Prostate gland (tissue), 2 donors: Measurements from ENCODE around the gene MTHFD2L. TPM values are rescaled to one million over a fixed set of nuclear protein-coding genes. Genes with fewer than 3 reads are reported as not detected.

Experiments used
- DNase-seq: peaks from one replicate; pipeline ENCODE4 v3.0.0-alpha.2; 2019; ENCODE audit warnings: low spot score
- H3K27ac ChIP-seq, 2 donors: fragments of 200-600 bp; sonication (generic); 2 replicates each; pipeline ENCODE4 v1.5.1; 2017 to 2019
- H3K27me3 ChIP-seq: fragments of 200-600 bp; sonication (generic); replicated peaks from 2 replicates; pipeline ENCODE4 v1.5.1; 2019; ENCODE audit not compliant: insufficient read depth
- H3K36me3 ChIP-seq, 2 donors: fragments of 200-600 bp; sonication (generic); 1 replicate in 1 of 2; 2 replicates in 1 of 2; pipeline versions ENCODE4 v1.5.1 to v1.8.1; 2017 to 2019
- H3K4me1 ChIP-seq: fragments of 200-600 bp; sonication (generic); replicated peaks from 2 replicates; pipeline ENCODE4 v1.5.1; 2019
- H3K4me3 ChIP-seq, 2 donors: fragments of 200-600 bp; sonication (generic); 2 replicates each; pipeline ENCODE4 v1.5.1; 2017 to 2019
- H3K9me3 ChIP-seq: fragments of 200-600 bp; sonication (generic); 2 replicates; pipeline ENCODE4 v1.5.1; 2017
- POLR2A ChIP-seq: fragments of 450-650 bp; IDR thresholded peaks from one replicate; pipeline ENCODE4 v1.6.1; 2016; ENCODE audit warnings: antibody characterized with exemption, mild to moderate bottlenecking
- POLR2AphosphoS5 ChIP-seq: sonication (generic); formaldehyde crosslinking; IDR thresholded peaks from one replicate; pipeline ENCODE4 v1.6.1; 2017; ENCODE audit warnings: antibody characterized with exemption
- WGBS: methylation state at CpG from one replicate; pipeline ENCODE4 v1.1.5; 2018; 5-methylcytosine and 5-hydroxymethylcytosine counted together
- intact Hi-C: fragments of 100-400 bp; cut with DNase I; formaldehyde crosslinking; loops from one replicate; pipeline ENCODE4 v1.14.2; 2022
- total RNA-seq, 2 donors: library from RNA; depleted of rRNA; stranded (reverse); fragments of >200 nt; gene quantifications; one replicate each; pipeline ENCODE4 v1.1.0, GENCODE V29; 2016
- TF ChIP-seq, protein P1 (sequence below), 4 experiments: fragments of 200-600 bp in 2 of 4; fragments of 450-650 bp in 2 of 4; sonication (generic) in 2 of 4; IDR thresholded peaks; 1 replicate in 3 of 4; 2 replicates in 1 of 4; pipeline ENCODE4 v1.5.1; 2016 to 2019; ENCODE audit warnings: antibody characterized with exemption in 4 of 4, mild to moderate bottlenecking in 2 of 4, moderate library complexity in 2 of 4

The MTHFD2L gene
- total RNA-seq, 2 donors from 2014 or later, result 15.8 to 19.9 TPM

DNA sequence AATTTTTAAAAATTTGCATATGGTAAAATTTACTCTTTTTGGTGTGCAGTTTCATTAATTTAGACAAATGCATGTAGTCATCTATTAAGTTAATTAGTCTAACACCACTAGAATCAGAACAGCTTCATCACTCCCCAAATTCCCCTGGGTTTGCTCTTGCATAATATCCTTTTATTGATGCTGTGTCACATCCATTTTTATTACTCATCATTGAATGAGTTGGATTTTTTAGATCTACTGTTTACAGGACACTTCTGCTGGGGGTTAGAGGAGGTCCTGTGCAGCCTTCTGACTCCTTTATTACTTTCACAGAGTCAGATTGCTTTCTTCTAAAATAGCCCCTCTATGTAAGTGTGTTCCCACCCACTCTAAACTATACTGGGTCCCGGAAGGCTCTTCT, 65.9 kb downstream of the MTHFD2L start:
- H3K36me3 ChIP-seq, result no peaks in the 10 kb centered on the region
- H3K4me1 ChIP-seq, result no peaks in the 10 kb centered on the region
- TF ChIP-seq, protein P1, sequence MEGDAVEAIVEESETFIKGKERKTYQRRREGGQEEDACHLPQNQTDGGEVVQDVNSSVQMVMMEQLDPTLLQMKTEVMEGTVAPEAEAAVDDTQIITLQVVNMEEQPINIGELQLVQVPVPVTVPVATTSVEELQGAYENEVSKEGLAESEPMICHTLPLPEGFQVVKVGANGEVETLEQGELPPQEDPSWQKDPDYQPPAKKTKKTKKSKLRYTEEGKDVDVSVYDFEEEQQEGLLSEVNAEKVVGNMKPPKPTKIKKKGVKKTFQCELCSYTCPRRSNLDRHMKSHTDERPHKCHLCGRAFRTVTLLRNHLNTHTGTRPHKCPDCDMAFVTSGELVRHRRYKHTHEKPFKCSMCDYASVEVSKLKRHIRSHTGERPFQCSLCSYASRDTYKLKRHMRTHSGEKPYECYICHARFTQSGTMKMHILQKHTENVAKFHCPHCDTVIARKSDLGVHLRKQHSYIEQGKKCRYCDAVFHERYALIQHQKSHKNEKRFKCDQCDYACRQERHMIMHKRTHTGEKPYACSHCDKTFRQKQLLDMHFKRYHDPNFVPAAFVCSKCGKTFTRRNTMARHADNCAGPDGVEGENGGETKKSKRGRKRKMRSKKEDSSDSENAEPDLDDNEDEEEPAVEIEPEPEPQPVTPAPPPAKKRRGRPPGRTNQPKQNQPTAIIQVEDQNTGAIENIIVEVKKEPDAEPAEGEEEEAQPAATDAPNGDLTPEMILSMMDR (IDR thresholded peaks at IDR 0.05), result no peak
- WGBS, result 93% methylated on average over 1 of the region's 1 CpG
- no peaks in the 10 kb centered on the region for H3K9me3 ChIP-seq
- no peak for DNase-seq
- no peaks in the 10 kb centered on the region for H3K27me3 ChIP-seq
- no peak overlapping the region for H3K27ac ChIP-seq
- H3K4me3 ChIP-seq, result no peak overlapping the region
- intact Hi-C loops, result loop anchor here (10.0 kb wide), 1 partner anchor 91 kb away; no protein-coding TSS in a partner anchor

DNA sequence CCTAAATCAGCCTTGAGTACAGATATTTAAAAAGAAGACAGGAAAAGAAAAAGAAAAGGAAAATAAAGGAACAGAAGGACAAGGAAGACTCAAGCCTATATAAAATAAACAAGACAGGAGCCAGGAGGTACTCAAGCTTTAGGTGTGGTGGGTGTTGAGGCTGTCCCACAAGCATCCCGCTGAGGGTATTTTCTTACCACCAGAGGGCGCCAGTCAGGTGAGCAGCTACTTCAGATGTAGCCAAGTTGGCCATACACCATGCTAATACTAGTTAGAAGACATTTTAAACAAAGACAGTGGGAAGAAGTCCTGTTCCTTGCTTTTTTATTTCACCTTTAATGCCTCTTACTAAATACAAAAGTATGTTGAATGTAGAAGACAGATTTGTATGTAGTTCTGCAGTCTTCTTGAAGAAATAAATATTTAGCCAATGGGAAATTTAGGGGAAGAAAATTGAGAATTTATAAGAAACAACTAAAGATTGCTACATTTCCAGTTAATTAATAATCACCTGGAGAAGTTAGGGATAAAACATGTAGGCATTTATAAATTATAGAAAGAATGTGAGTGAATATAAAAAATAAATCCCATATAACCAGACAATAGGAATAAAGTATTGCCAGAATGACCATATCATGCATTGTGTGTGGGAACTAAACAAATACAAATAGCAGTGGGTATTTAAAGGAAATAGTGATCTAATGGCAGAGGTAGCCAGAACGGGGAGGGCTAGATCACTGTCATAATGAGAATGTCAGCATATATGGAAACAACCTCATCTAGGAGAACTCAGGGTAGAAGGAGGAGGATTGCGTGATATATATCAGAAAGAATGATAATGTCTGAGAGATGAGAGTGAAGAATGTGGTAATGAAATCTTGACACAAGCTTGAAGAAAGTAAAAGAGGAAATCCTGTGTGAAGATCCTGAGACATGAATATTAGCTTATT, 71.0 kb downstream of the MTHFD2L start:
- intact Hi-C loops, result loop anchor here (10.0 kb wide), 1 partner anchor 86 kb away; no protein-coding TSS in a partner anchor
- H3K4me3 ChIP-seq, result no peak overlapping the region
- H3K36me3 ChIP-seq, result no peaks in the 10 kb centered on the region
- TF ChIP-seq, protein P1 (IDR thresholded peaks at IDR 0.05), result peak; percentile 53 to 78 (median 68)
- TF ChIP-seq POLR2A, result no peak
- no peaks in the 10 kb centered on the region for H3K27me3 ChIP-seq
- H3K27ac ChIP-seq, result no peak overlapping the region
- H3K4me1 ChIP-seq, result no peaks in the 10 kb centered on the region
- H3K9me3 ChIP-seq, result no peaks in the 10 kb centered on the region
- DNase-seq, result peak; percentile 63
- WGBS, result 50% methylated on average over 4 of the region's 4 CpGs

DNA sequence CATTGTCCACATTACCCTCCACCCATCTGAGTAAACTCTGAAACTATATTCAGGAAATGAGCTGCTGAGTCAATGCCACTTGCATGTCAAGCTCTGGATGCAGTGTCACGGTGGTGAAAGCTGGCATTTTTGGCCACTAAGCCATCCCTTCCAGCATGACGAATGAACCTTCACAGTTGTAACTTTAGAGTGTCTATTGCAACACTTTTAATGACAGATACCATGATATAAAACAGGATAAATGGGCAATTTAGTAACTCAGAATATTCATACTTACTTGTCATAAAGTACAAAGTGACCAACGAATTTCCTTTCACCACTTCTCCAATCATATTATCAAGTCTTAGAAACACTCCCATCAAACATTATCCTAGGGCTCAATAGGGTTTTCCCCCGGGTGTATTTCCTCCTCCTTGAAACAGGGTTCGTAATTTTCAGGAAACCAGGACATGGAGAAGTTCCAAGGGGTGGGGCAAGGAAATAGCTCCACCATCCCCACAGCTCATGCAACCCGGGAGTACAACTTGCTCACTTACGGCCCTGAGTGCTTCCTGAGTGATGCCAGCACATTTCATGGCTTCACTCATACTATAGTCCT, 73.1 kb downstream of the MTHFD2L start:
- Histone ChIP-seq H3K27ac (no peak overlapping the region), H3K36me3 (no peaks in the 10 kb centered on the region), H3K9me3 (no peaks in the 10 kb centered on the region), H3K4me1 (no peaks in the 10 kb centered on the region), H3K27me3 (no peaks in the 10 kb centered on the region), H3K4me3 (no peak overlapping the region)
- intact Hi-C loops, result no loop called here
- TF ChIP-seq, protein P1 (IDR thresholded peaks at IDR 0.05), result no peak
- no peak for TF ChIP-seq POLR2AphosphoS5
- no peak for TF ChIP-seq POLR2A
- 81% methylated on average over 7 of the region's 7 CpGs for WGBS
- no peak for DNase-seq

DNA sequence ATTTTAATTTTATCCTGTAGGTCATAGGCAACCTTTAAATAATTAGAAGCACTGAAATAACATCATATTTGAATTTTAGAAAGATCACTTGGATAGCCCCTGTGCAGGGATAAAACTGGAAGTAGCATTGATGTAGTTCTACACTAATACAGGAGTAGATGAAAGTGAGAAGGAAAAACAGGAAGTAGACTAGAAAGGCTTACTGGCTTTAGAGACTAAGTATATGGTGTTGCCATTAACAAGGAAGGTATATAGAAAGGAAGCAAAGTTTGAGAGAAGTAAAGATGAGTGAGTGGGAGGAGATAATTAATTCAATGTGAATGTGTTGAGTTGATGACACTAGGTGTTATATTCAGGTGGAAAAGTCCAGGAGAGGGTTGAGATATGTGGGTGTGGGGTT, 77.2 kb downstream of the MTHFD2L start:
- TF ChIP-seq POLR2AphosphoS5, result no peak
- TF ChIP-seq POLR2A, result no peak
- TF ChIP-seq, protein P1 (IDR thresholded peaks at IDR 0.05), result no peak
- H3K27ac ChIP-seq, result no peak overlapping the region
- DNase-seq, result no peak
- no peaks in the 10 kb centered on the region for H3K4me1 ChIP-seq
- H3K4me3 ChIP-seq, result no peak overlapping the region
- intact Hi-C loops, result no loop called here
- no peaks in the 10 kb centered on the region for H3K36me3 ChIP-seq
- no peaks in the 10 kb centered on the region for H3K9me3 ChIP-seq
- H3K27me3 ChIP-seq, result no peaks in the 10 kb centered on the region
